OCI-LY1 (cell line): ENCODE measurements around the gene HS1BP3.

Experiments
- EZH2 ChIP-seq: fragments of 200-600 bp; sonication (generic), shearing (Covaris generic); IDR thresholded peaks from 2 replicates; pipeline ENCODE4 v1.8.0; 2017; ENCODE audit warnings: borderline replicate concordance, mixed run types, mild to moderate bottlenecking, antibody characterized with exemption, low read length, moderate library complexity, mixed read lengths
- TF ChIP-seq, protein P1 (sequence below): fragments of 200-600 bp; sonication (generic), shearing (Covaris generic); IDR thresholded peaks from 2 replicates; pipeline ENCODE4 v1.5.1; 2017; ENCODE audit warnings: mild to moderate bottlenecking, antibody characterized with exemption, low read length, moderate library complexity, mixed read lengths

DNA sequence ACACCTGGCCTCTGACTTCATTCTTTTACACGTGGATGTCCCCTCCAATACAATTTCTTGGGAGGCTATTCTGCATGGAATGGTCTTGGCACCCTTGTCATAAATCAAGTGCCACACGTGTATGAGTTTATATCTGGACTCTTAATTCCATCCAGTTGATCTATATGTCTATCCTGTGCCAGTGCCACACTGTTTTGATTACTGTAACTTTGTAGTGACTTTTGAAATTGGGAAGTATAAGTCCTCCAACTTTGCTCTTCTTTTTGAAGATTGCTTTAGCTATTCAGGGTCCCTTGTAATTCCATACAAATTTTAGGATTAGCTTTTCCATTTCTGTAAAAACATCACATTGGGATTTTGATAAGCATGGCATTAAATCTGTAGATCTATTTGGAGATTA, 43.5 kb downstream of the HS1BP3 start:
- TF ChIP-seq, protein P1, sequence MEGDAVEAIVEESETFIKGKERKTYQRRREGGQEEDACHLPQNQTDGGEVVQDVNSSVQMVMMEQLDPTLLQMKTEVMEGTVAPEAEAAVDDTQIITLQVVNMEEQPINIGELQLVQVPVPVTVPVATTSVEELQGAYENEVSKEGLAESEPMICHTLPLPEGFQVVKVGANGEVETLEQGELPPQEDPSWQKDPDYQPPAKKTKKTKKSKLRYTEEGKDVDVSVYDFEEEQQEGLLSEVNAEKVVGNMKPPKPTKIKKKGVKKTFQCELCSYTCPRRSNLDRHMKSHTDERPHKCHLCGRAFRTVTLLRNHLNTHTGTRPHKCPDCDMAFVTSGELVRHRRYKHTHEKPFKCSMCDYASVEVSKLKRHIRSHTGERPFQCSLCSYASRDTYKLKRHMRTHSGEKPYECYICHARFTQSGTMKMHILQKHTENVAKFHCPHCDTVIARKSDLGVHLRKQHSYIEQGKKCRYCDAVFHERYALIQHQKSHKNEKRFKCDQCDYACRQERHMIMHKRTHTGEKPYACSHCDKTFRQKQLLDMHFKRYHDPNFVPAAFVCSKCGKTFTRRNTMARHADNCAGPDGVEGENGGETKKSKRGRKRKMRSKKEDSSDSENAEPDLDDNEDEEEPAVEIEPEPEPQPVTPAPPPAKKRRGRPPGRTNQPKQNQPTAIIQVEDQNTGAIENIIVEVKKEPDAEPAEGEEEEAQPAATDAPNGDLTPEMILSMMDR = no peak
- TF ChIP-seq EZH2 = no peak
